H7 (cell line): ENCODE data around the gene DLAT. TPM values are rescaled to one million over a fixed set of nuclear protein-coding genes. Genes with fewer than 3 reads are reported as not detected.
"Not testable (repeated sequence)": the region's sequence is repeated elsewhere in the genome, so short reads cannot be mapped to it uniquely, and the experiment has no call there.

ENCODE experiments used
- DNase-seq: peaks from one replicate; pipeline ENCODE4 v3.0.0; 2012
- H3K27me3 ChIP-seq: 2 replicates; pipeline ENCODE4 v1.6.0; 2011; ENCODE audit warnings: mild to moderate bottlenecking, low read length; ENCODE audit not compliant: control insufficient read depth, insufficient read depth
- H3K36me3 ChIP-seq: replicated peaks from 2 replicates; pipeline ENCODE4 v1.5.1; 2011; ENCODE audit warnings: low read length; ENCODE audit not compliant: control insufficient read depth, insufficient read depth
- H3K4me3 ChIP-seq: 2 replicates; pipeline ENCODE4 v1.5.1; 2011; ENCODE audit warnings: low read depth, mild to moderate bottlenecking, control low read depth, low read length, moderate library complexity; ENCODE audit not compliant: insufficient read depth
- total RNA-seq: library from RNA; depleted of rRNA; stranded (reverse); fragments of >200 nt; shearing (Covaris generic); gene quantifications from 2 replicates; pipeline ENCODE4 v1.2.3, GENCODE V29; 2014

DLAT gene
- total RNA-seq, 1 experiment from 2014 or later: 94.0 TPM

GRCh38 chr11:112017538-112017937 lies 7.7 kb upstream of the DLAT start:
- H3K27me3 ChIP-seq: no peaks in the 10 kb centered on the region
- DNase-seq: no peak
- no peaks in the 10 kb centered on the region for H3K36me3 ChIP-seq
- no peak overlapping the region for H3K4me3 ChIP-seq

DNA sequence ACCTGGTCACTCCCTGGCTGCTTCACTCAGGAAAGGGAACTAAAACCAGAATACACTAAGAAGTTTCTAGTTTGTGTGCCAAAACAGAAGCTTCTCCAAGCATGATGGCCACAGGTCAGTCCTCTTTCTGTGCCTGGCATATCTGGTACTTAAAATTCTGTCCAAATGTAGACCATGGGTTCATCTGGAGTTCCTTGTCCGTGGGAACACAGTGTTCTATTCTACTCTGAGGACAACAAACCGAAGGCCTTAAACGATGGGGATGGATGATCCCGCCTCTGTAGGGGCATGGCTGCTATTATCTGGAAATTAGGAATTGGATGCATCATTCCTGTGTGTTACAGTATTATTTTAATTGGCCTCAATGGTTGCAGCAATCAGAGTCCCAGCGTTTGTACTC lies 6.1 kb upstream of the DLAT start:
- no peaks in the 10 kb centered on the region for H3K36me3 ChIP-seq
- no peak overlapping the region for H3K4me3 ChIP-seq
- DNase-seq: no peak
- no peaks in the 10 kb centered on the region for H3K27me3 ChIP-seq

- no peak for DNase-seq
- no peaks in the 10 kb centered on the region for H3K27me3 ChIP-seq
- peaks cover 4% of the 10 kb centered on the region for H3K36me3 ChIP-seq
- no peak overlapping the region for H3K4me3 ChIP-seq
These were observed 2.1 kb upstream of the DLAT start for GRCh38 chr11:112023104-112023503.

DNA sequence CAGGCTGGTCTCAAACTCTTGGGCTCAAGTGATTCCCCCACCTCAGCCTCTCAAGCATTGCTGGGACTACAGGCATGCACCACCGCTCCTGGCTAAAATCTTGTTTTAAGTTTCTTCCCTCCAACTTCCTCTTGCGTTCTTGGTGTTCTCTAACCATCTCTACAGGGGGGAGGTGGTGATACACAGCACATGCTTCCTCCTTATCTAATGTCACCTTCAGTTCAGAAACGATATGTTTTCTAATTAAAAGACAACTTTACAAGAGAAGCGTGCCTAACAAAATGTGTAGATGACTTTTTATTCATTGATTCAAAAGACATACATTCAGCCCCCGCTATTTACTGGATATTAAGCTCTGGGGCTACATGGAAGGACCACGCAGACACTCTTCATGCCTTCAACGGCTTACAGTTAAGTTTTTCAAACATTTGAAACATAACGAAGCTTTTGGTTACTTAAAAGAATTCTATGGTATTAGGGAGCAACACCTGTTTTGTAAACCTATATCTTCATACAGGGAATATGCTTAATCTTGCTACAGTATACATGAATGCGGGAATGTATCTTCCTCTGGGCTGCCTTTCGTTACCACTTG lies 933 bp upstream of the DLAT start:
- DNase-seq: peak; percentile 45
- no peaks in the 10 kb centered on the region for H3K27me3 ChIP-seq

DNA sequence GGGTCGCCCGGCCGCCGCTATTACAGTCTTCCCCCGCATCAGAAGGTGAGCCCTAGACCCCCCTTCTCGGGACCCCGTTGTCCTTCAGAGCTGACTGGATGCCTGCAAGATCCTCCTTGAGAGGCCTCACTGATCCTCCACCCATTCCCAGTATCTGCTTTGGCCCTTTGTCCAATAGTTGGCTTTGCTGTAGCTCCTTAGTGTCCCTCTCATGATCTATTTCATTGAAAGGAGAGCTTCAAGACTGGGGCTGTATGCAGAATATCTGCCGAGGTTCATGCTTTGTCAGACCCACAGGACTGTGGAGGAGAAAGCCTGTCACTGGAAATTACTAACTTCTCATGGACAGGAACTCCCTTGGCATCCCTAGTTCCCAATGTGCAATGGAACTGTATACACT lies 499 bp downstream of the DLAT start:
- peak overlapping the region; percentile 99 for H3K4me3 ChIP-seq
- H3K27me3 ChIP-seq: no peaks in the 10 kb centered on the region
- H3K36me3 ChIP-seq: peaks cover 21% of the 10 kb centered on the region
- DNase-seq: no peak

More for the DNA sequence above, 933 bp upstream of the DLAT start:
- Histone ChIP-seq H3K36me3 (peaks cover 11% of the 10 kb centered on the region), H3K4me3 (peak overlapping the region; percentile 99)

DNA sequence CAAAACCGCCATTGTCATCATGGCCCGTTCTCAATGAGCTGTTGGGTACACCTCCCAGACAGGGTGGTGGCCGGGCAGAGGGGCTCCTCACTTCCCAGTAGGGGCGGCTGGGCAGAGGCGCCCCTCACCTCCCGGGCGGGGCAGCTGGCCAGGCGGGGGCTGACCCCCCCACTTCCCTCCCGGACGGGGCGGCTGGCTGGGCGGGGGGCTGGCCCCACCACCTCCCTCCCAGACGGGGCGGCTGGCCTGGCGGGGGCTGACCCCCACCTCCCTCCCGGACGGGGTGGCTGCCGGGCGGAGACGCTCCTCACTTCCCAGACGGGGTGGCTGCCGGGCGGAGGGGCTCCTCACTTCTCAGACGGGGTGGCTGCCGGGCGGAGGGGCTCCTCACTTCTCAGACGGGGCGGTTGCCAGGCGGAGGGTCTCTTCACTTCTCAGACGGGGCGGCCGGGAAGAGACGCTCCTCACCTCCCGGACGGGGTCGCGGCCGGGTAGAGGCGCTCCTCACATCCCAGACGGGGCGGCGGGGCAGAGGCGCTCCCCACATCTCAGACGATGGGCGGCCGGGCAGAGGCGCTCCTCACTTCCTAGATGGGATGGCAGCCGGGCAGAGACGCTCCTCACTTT lies 1.7 kb downstream of the DLAT start:
- not testable (repeated sequence) for DNase-seq, H3K4me3 ChIP-seq, H3K27me3 ChIP-seq
- H3K36me3 ChIP-seq: peaks cover 24% of the 10 kb centered on the region

DNA sequence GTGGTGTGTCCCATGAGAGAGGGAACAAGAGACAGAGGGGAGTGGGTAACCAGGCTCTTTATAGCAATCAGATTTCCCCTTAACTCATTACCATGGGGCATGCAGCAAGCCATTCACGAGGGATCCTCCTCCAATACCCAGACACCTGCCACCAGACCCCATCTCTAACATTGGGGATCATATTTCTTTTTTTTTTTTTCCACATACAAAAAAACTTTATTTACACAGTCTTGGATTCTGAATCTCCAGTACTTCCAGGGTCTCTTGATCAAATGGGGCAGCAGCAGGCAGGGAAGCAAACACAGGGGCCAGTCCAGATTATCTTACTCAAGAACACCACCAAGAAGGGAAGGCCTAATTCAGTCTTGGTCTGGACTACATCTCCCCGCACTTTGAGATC lies 4.3 kb downstream of the DLAT start:
- H3K36me3 ChIP-seq: peaks cover 33% of the 10 kb centered on the region
- H3K27me3 ChIP-seq: no peaks in the 10 kb centered on the region
- no peak for DNase-seq
- no peak overlapping the region for H3K4me3 ChIP-seq

DNA sequence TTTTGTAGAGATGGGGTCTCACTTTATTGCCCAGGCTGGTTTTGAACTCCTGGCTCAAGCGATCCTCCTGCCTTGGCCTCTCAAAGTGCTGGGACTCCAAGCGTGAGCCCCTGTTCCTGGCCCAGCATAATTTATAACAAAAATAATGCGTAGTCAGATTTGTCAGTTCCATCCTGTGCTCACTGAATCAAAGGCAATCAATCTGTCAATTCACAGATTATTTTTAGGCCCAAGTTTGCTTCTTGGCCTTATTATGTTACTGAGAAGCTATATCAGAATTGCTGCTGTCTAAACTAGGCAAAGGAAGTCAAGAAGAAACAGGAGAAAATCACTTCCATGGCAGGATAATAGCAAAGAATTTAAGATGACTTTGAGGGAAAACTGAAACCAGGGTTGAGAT lies 8.7 kb downstream of the DLAT start:
- no peak for DNase-seq
- Histone ChIP-seq H3K4me3 (no peak overlapping the region), H3K36me3 (peaks cover 32% of the 10 kb centered on the region), H3K27me3 (no peaks in the 10 kb centered on the region)

DNA sequence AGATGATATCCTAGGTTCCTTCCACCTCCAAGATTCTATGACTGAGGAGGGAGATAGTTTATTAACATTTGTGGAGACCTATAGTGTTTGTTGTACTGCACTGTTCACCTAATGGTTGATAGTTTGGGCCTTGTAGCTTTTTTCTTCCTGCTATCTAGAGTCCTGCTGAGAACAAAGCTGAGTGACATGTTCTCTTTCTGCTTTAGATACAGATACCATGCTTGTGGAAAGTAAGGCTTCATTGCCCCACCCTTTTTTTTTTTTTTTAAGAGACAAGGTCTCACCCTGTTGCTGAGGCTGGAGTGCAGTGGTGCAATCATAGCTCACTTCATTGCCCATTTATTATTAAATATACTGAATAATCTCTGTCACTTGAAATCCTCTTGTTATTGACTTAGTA lies 12.3 kb downstream of the DLAT start:
- DNase-seq: no peak
- Histone ChIP-seq H3K36me3 (peaks cover 16% of the 10 kb centered on the region), H3K27me3 (no peaks in the 10 kb centered on the region), H3K4me3 (no peak overlapping the region)

GRCh38 chr11:112042161-112042960 lies 17.2 kb downstream of the DLAT start:
- no peak for DNase-seq
- Histone ChIP-seq H3K36me3 (peaks cover 7% of the 10 kb centered on the region), H3K27me3 (no peaks in the 10 kb centered on the region), H3K4me3 (no peak overlapping the region)

DNA sequence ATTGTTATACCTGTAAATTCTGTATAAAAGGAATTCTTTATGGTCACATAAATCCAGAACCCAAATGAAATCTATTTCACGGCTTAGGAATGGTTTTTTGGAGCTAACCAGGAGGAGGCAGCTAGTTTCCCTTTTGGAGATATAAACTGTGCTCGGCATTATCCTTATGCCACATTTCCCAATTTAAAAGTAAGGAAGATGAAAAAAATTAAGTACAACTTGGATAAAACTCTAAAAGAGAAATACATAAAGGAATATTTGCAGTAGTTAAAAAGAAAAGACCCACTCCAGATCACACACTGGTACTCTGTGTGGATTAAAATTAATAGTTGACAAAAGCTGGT lies 17.7 kb downstream of the DLAT start:
- Histone ChIP-seq H3K4me3 (no peak overlapping the region), H3K27me3 (no peaks in the 10 kb centered on the region), H3K36me3 (peaks cover 3% of the 10 kb centered on the region)
- DNase-seq: no peak

DNA sequence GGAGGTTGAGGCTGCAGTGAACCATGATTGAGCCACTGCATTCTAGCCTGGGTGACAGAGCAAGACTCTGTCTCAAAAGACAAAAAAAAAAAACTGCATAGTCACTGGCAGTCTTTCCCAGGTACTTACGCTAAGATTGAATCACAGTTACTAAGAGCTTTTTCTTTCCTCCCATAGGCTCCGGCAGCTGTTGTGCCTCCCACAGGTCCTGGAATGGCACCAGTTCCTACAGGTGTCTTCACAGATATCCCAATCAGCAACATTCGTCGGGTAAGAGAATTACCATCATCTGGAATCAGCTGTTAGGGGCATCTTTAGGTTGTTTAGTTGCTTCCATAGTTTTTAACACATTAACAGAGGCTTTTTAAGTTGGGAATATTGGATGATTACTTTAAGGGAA lies 19.8 kb downstream of the DLAT start:
- Histone ChIP-seq H3K36me3 (peaks cover 3% of the 10 kb centered on the region), H3K27me3 (no peaks in the 10 kb centered on the region)
- DNase-seq: no peak

GRCh38 chr11:112046647-112047046 lies 21.4 kb downstream of the DLAT start:
- not testable (repeated sequence) for H3K27me3 ChIP-seq, H3K36me3 ChIP-seq, H3K4me3 ChIP-seq, DNase-seq

More for the DNA sequence above, 19.8 kb downstream of the DLAT start:
- no peak overlapping the region for H3K4me3 ChIP-seq

DNA sequence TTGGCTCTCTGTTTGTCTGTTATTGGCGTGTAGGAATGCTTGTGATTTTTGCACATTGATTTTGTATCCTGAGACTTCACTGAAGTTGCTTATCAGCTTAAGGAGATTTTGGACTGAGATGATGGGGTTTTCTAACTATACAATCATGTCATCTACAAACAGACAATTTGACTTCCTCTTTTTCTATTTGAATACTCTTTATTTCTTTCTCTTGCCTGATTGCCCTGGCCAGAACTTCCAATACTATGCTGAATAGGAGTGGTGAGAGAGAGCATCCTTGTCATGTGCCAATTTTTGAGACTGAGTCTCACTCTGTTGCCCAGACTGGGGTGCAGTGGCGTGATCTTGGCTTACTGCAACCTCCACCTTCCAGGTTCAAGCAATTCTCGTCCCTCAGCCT lies 23.0 kb downstream of the DLAT start:
- not testable (repeated sequence) for H3K4me3 ChIP-seq, H3K36me3 ChIP-seq, H3K27me3 ChIP-seq, DNase-seq

GRCh38 chr11:112049777-112050176 lies 24.6 kb downstream of the DLAT start:
- Histone ChIP-seq H3K36me3 (peaks cover 6% of the 10 kb centered on the region), H3K27me3 (no peaks in the 10 kb centered on the region), H3K4me3 (no peak overlapping the region)

More at GRCh38 chr11:112049777-112050176, 24.6 kb downstream of the DLAT start:
- DNase-seq: no peak
